HEK293 (cell line): ENCODE measurements around the gene EXD3.

Experiments used
- BCL11A ChIP-seq: fragments of 450-650 bp; formaldehyde crosslinking; IDR thresholded peaks from 2 replicates; pipeline ENCODE4 v1.5.1; 2016; ENCODE audit warnings: low read depth, missing biosample characterization, missing genetic modification characterization
- ZNF19 ChIP-seq: fragments of 450-650 bp; formaldehyde crosslinking; IDR thresholded peaks from 2 replicates; pipeline ENCODE4; 2016; ENCODE audit warnings: missing biosample characterization, missing genetic modification characterization, low read depth
- ZNF214 ChIP-seq: fragments of 450-650 bp; formaldehyde crosslinking; IDR thresholded peaks from 2 replicates; pipeline ENCODE4 v1.5.1; 2017; ENCODE audit warnings: missing biosample characterization, mild to moderate bottlenecking, missing genetic modification characterization, borderline replicate concordance
- ZNF501 ChIP-seq: fragments of 450-650 bp; formaldehyde crosslinking; IDR thresholded peaks from 2 replicates; pipeline ENCODE4 v1.5.1; 2016; ENCODE audit warnings: missing biosample characterization, missing genetic modification characterization
- ZNF561 ChIP-seq: fragments of 450-650 bp; IDR thresholded peaks from 2 replicates; pipeline ENCODE4 v1.5.1; 2018; ENCODE audit warnings: missing biosample characterization, missing genetic modification characterization, borderline replicate concordance
- ZNF654 ChIP-seq: fragments of 450-650 bp; formaldehyde crosslinking; IDR thresholded peaks from 2 replicates; pipeline ENCODE4 v1.5.1; 2016; ENCODE audit warnings: low read depth, missing biosample characterization, missing genetic modification characterization
- TF ChIP-seq, protein P1 (sequence below): fragments of 450-650 bp; formaldehyde crosslinking; IDR thresholded peaks from 2 replicates; pipeline ENCODE4 v1.5.1; 2016; ENCODE audit warnings: missing biosample characterization, missing genetic modification characterization
- TF ChIP-seq, protein P2 (sequence below): fragments of 450-650 bp; formaldehyde crosslinking; IDR thresholded peaks from 2 replicates; pipeline ENCODE4 v1.5.1; 2016; ENCODE audit warnings: missing biosample characterization, missing genetic modification characterization, borderline replicate concordance

DNA sequence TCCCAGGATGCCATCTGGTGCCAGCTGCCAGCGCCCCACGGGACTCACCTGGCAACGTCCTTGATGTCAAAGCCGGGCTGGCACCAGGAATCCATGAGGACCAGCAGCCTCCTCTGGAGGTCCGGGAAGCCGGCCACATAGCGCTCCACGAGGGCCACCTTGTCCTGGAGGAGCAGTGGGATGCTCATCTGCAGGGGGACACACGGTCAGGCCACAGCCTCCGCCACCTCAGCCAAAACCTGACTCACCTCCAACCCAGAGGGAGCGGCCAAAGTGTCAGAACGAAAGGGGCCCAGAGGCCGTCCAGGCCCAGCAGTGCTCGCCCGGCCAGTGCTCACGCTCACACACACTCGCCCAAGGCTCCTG lies 56.5 kb downstream of the EXD3 start:
- TF ChIP-seq, protein P1, sequence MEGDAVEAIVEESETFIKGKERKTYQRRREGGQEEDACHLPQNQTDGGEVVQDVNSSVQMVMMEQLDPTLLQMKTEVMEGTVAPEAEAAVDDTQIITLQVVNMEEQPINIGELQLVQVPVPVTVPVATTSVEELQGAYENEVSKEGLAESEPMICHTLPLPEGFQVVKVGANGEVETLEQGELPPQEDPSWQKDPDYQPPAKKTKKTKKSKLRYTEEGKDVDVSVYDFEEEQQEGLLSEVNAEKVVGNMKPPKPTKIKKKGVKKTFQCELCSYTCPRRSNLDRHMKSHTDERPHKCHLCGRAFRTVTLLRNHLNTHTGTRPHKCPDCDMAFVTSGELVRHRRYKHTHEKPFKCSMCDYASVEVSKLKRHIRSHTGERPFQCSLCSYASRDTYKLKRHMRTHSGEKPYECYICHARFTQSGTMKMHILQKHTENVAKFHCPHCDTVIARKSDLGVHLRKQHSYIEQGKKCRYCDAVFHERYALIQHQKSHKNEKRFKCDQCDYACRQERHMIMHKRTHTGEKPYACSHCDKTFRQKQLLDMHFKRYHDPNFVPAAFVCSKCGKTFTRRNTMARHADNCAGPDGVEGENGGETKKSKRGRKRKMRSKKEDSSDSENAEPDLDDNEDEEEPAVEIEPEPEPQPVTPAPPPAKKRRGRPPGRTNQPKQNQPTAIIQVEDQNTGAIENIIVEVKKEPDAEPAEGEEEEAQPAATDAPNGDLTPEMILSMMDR (tag by site-specific recombination): no peak
- TF ChIP-seq, protein P2, sequence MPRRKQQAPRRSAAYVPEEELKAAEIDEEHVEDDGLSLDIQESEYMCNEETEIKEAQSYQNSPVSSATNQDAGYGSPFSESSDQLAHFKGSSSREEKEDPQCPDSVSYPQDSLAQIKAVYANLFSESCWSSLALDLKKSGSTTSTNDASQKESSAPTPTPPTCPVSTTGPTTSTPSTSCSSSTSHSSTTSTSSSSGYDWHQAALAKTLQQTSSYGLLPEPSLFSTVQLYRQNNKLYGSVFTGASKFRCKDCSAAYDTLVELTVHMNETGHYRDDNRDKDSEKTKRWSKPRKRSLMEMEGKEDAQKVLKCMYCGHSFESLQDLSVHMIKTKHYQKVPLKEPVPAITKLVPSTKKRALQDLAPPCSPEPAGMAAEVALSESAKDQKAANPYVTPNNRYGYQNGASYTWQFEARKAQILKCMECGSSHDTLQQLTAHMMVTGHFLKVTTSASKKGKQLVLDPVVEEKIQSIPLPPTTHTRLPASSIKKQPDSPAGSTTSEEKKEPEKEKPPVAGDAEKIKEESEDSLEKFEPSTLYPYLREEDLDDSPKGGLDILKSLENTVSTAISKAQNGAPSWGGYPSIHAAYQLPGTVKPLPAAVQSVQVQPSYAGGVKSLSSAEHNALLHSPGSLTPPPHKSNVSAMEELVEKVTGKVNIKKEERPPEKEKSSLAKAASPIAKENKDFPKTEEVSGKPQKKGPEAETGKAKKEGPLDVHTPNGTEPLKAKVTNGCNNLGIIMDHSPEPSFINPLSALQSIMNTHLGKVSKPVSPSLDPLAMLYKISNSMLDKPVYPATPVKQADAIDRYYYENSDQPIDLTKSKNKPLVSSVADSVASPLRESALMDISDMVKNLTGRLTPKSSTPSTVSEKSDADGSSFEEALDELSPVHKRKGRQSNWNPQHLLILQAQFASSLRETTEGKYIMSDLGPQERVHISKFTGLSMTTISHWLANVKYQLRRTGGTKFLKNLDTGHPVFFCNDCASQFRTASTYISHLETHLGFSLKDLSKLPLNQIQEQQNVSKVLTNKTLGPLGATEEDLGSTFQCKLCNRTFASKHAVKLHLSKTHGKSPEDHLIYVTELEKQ: no peak
- TF ChIP-seq ZNF654 (no peak), ZNF19 (tag by site-specific recombination) (no peak), ZNF501 (tag by site-specific recombination) (no peak), BCL11A (tag by site-specific recombination) (no peak), ZNF561 (tag by site-specific recombination) (no peak), ZNF214 (no peak)
